NCI-H2171 treated with DMSO at 0.1 percent for 48 hours (cell line): ENCODE data around the gene TOMM5.
"Not testable (repeated sequence)": the region's sequence is repeated elsewhere in the genome, so short reads cannot be mapped to it uniquely, and the experiment has no call there.

Experiments
- DNase-seq: peaks from one replicate; lab custom pipeline; 2025; lab: John Stamatoyannopoulos, UW

The TOMM5 gene

DNA sequence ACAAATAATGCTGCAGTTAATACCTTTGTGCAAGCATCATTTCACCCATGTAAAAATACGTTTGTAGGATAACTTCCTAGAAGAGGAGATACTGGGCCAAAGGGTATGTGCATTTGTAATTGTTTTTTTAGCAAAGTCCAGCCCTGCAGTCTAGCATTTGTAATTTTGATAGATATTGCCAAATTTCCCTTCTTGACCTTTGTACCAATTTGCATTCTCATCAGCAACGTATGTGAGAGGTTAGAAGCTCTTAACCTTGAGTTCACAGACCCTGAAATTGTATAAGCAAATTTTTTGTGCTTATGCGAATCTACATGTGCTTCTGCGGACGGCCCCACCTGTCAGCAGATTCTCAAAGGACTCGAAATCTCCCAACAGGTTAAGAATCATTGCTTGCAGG, 18.6 kb upstream of the TOMM5 start:
- no peak for DNase-seq

DNA sequence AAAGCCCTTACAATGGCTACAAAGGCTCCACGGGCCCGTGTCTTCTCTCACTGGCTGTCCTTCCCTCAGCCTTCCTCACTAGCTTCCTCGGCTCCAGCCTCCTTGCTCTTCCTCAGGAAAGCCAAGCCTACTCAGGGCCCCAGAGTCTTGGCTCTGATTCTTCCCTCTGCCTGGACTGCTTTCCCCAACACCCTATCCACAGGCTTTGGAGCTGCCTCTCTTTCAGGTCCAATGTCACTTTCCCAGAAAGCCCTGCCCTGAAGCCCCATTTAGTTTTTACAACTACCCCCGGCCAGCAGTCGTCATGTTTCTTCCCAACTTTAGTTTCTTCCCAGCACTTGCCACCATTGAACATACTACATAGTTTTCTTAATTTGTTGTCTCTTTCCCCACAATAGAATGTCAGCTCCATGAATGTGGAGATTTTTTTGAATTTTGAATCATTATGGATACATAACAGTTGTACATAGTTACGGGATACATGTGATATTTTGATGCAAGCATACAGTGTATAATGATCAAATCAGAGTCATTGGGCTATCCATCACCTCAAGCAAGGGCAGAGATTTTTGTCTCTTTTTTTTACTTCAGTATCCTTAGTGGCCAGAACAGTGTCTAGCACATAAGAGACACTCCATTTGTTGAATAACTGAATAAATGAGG, 17.5 kb upstream of the TOMM5 start:
- DNase-seq, result no peak

GRCh38 chr9:37608250-37608649, 15.9 kb upstream of the TOMM5 start:
- no peak for DNase-seq

DNA sequence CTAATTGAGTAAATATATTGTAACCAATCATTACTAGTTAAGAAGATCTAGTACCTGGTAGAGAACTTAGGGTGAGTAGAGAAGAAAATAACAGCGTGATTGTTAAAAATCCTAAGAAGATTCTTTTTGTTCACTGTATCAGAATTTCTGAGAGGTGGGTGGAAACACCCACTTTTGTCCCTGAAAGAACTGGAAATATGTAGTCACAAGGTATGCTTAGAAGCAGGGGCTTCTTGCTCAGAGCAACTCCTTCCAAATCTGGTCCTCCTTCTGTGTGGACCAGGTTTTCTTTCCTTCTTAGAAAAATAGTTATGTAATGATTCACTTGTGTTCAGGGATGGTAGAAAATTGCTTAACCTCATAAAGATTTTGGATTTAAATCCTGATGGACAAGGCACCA, 11.9 kb upstream of the TOMM5 start:
- DNase-seq, result no peak

DNA sequence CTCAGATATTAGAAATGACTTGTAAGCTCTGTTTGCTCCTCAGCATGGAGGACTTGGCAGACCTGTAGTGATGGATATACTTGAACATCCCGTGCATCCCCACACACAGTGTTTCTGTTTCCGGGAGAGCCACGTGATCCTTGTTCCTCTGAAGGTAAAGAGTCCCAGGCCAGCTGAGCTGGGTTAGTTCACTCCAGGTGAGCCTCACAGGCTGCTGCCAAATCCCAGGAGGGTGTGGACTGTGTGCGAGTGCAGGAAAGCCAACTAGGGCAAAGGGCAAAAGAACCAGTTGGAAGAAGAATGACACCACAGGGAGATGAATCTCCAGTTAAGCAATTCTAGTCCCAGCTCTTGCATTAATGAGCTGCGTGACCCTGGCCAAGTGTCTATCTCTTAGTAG, 10.4 kb upstream of the TOMM5 start:
- DNase-seq, result peak; percentile 76

- DNase-seq, result not testable (repeated sequence)
Measured at GRCh38 chr9:37602061-37602460, 9.7 kb upstream of the TOMM5 start.

DNA sequence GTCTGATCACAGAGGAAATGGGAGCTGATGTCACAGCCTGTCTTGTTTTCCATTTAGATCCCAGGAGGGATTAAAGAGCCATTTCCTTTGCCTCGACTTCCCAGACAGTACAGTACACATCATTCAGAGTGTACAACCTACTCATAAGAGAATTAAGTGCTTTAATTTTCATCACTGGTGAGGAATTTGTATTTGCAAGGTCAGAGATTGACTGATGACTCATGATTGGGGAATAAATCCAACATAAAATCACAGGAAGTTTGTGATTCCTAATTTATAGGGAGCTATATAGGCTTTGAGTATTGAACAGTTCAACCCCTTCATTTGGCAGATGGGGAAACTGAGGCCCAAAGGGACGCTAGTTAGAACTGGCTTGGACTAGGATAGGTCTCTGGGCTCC, 4.1 kb upstream of the TOMM5 start:
- no peak for DNase-seq

DNA sequence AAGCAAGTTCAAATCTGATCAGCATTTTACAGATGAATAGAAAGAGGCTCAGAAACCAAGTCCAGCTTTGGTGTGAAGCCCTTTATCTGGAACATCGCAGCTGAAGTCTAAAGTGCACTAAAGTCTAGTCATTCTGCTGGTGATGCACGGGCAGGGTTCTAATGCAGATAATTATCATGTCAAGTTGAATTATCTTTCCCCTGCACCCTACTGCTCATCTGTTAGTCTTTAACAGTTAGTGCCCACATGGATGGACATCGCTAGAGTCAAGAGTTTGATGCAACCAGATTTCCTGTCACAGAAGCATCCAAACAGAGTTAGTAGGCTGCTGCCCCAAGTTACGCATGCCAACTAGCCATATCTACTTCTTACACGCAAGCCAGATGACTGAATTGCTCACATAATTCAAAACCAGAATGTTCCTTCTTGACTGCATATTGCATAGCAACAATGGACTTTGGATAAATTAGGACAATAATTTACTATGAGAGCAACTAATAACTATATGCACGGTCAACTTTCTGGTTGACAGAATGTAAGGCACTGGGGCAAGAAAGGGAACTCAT, 1.6 kb upstream of the TOMM5 start:
- DNase-seq, result no peak

GRCh38 chr9:37587521-37587920, 4.9 kb downstream of the TOMM5 start:
- DNase-seq, result no peak

GRCh38 chr9:37583522-37584121, 8.8 kb downstream of the TOMM5 start:
- DNase-seq, result no peak

GRCh38 chr9:37582548-37583157, 9.7 kb downstream of the TOMM5 start:
- DNase-seq, result peak; percentile 39

DNA sequence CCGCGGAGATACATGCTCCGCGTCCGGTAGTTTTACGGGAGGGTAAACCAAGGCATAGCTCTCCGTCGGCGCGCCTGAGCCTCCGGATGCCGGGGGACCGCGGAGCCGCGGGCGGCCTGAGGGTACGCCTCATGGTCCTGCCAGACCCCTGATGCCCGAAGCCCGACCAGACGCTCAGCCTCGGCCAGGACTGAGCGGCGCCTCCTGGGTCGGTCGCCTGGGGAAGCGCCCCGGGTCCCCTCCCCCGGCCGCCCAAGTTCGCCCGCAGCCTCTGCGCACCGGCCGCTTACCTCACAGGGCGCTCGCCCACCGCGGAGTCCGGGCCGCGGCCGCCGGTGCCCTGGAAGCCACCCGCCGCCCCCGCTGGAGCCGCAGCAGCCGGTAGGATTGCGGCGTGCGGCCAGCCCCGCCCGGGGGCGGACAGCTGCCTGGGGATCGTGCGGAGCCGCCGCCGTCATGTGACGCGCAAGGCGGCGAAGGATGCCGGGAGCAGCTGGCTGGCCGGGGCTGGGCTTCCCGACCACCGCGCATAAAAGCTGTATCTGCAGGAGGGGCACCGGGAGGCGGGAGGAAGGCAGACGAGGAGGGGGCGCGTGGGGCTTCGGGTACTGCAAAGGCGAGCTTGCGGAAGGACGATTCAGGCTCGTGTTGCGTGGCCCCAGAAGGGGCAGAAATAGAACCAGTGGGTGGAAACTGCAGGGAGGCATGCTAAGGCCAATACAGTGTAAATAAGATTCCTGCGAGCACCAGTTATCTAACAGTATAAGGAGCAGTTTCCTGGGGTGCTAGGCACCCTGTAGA, 16.3 kb downstream of the TOMM5 start, which contains the start of gene FBXO10:
Gene FBXO10 (minus strand): TSS at position 460 of the 801 bp plus-strand sequence. CDS start 34,612 bp downstream, outside the sequence.
- peak; percentile 47 for DNase-seq

GRCh38 chr9:37575511-37575914, 16.9 kb downstream of the TOMM5 start:
- peak; percentile 32 for DNase-seq

DNA sequence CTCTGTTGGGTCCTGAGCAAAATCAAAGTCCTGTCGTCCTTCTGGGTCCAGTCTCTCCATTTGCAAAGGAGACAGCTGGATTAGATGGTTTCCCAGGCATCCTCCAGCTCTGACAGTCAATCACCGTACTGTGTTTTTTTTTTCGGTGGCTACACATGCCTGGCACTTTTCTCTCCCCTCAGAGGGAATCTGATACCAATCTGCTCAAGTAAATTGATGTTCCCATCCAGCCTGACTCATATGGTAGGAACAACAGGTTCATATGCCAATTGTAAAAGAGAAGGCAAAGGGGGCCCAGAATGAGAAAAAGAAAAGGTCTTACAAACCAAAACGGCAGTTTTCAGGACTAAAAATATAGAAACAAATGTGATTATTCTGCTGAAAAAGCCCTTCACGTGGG, 17.4 kb downstream of the TOMM5 start:
- DNase-seq, result peak; percentile 85

- peak; percentile 30 for DNase-seq
Measured at GRCh38 chr9:37574241-37574721, 18.1 kb downstream of the TOMM5 start.

GRCh38 chr9:37571282-37571681, 21.1 kb downstream of the TOMM5 start:
- DNase-seq, result no peak

DNA sequence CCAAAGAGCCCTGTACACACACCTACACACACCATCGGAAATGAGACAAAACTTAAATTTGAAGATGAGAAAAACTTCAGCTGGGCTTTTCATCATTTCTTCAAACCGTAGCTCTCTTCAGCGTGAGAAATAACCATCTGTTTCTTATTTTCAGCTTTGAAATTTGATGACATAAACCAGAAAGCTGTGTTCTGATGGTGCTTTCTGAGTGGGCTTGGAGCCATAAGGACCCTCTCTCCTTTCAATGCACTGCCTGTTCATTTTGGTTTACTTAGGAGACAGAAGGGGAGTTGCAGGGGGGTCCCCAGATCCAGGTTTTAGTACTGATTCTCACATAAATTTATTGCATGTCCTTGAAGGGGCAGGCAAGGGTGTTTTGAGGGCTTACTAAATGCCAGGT, 25.7 kb downstream of the TOMM5 start:
- DNase-seq, result peak; percentile 65

DNA sequence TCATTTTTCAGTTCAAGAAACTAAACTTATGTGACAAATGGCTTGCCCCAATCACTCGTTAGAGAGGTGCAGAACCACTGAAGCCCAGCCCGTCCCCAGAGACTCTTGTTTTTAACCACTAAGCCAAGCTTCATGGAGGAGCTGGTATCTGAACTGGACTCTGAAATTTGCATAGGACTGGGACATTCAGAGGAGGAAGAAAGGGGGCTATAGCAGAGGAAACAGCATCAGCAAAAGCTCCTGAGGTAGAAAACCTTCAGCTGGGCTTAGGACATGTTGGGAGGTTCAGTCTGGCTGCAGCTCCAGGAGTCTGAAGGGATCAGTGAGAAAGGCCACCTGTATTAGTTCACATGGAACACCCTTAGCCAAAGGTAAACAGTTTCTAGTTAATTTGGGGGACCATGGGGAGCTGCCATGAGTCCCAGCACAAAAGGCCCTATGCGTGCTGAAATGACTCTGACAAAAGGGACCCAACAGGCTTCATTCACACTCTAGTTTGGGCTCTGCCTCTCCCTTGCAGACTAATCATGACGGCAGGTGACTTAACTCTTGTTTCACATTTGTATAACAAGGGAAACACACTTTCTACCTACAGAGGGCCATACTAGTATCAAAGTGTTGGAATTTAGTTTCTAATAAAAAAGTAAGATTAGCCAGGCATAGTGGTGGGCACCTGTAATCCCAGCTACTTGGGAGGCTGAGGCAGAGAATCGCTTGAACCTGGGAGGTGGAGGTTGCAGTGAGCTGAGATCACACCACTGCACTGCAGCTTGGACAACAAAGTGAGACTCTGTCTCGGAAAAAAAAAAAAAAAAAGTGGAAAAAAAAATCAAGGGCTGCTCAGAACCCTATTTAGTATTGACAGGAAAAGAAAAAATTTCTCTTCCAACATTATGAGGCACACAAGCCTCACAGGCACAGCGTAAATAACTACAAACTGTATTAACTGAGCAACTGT, 26.5 kb downstream of the TOMM5 start:
- DNase-seq, result no peak

GRCh38 chr9:37564916-37565315, 27.5 kb downstream of the TOMM5 start:
- no peak for DNase-seq

DNA sequence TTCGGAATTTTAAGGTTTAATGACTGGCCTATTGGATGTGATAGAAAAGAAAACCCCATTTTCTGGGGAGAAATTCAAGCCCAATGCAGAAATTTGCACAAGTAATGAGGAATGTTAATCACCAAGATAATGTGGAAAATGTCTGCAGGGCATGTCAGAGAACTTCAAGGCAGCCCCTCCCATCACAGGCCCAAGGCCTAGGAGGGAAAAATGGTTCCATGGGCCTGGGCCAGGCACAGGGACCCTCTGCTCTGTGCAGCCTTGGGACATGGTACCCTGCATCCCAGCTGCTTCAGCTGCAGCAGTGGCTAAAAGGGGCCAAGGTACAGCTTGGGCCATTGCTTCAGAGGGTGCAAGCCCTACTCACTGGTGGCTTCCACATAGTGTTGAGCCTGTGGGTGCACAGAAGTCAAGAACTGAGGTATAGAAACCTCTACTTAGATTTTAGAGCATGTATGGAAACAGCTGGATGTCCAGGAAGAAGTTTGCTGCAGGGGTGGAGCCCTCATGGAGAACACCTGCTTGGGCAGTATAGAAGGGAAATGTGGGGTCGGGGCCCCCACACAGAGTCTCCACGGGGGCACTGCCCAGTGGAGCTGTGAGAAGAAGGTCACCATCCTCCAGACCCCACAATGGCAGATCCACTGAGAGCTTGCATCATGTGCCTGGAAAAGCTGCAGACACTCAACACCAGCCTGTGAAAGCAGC, 28.4 kb downstream of the TOMM5 start:
- no peak for DNase-seq
